Stimulated activated CD4-positive, alpha-beta T cell treated with anti-CD3 and anti-CD28 coated beads, Interleukin-12 subunit alpha, Interleukin-12 subunit beta, amount 100 ng/mL, for 24 hours (primary cell): ENCODE data around the gene ATP11A.
"Not testable (repeated sequence)": the region's sequence is repeated elsewhere in the genome, so short reads cannot be mapped to it uniquely, and the experiment has no call there.

ENCODE experiments used
- DNase-seq, 2 experiments: peaks; one replicate each; pipeline ENCODE4 v3.0.0-alpha.2; 2020; ENCODE audit warnings: low read depth in 2 of 2

ATP11A gene

GRCh38 chr13:112857914-112858490 lies 168.2 kb downstream of the ATP11A start:
- DNase-seq, result no peak

GRCh38 chr13:112859128-112859816 lies 169.4 kb downstream of the ATP11A start:
- no peak for DNase-seq

- DNase-seq, result no peak
Measured at GRCh38 chr13:112859817-112860190, 170.0 kb downstream of the ATP11A start.

- no peak for DNase-seq
Measured at GRCh38 chr13:112861876-112862615, 172.2 kb downstream of the ATP11A start.

- DNase-seq, result not testable (repeated sequence)
Measured at GRCh38 chr13:112863356-112863755, 173.5 kb downstream of the ATP11A start.

- DNase-seq, result not testable (repeated sequence)
Measured at GRCh38 chr13:112865478-112865877, 175.6 kb downstream of the ATP11A start.

GRCh38 chr13:112867301-112867711 lies 177.5 kb downstream of the ATP11A start:
- DNase-seq, result no peak

GRCh38 chr13:112868308-112868707 lies 178.5 kb downstream of the ATP11A start:
- DNase-seq, result no peak

GRCh38 chr13:112869202-112870050 lies 179.6 kb downstream of the ATP11A start:
- DNase-seq, result no peak

GRCh38 chr13:112870051-112870331 lies 180.2 kb downstream of the ATP11A start:
- no peak for DNase-seq

- no peak for DNase-seq
Measured at GRCh38 chr13:112870737-112871287, 181.0 kb downstream of the ATP11A start.

GRCh38 chr13:112871742-112872141 lies 181.9 kb downstream of the ATP11A start:
- no peak for DNase-seq

GRCh38 chr13:112872657-112873631 lies 183.1 kb downstream of the ATP11A start:
- not testable (repeated sequence) for DNase-seq

GRCh38 chr13:112873851-112874750 lies 184.3 kb downstream of the ATP11A start:
- peak; percentile 40 to 68 for DNase-seq

GRCh38 chr13:112874751-112875300 lies 185.0 kb downstream of the ATP11A start:
- DNase-seq, result no peak

GRCh38 chr13:112875627-112876026 lies 185.8 kb downstream of the ATP11A start:
- no peak for DNase-seq

- DNase-seq, result no peak
Measured at GRCh38 chr13:112876305-112877000, 186.6 kb downstream of the ATP11A start.

- no peak for DNase-seq
Measured at GRCh38 chr13:112877066-112877465, 187.2 kb downstream of the ATP11A start.

- no peak for DNase-seq
Measured at GRCh38 chr13:112877539-112877938, 187.7 kb downstream of the ATP11A start.
